Loucy (cell line): Measurements from ENCODE around the gene UBE3D.

Experiments
- CTCF ChIP-seq: fragments of 200-600 bp; sonication (generic); conservative IDR thresholded peaks from 2 replicates; pipeline ENCODE4 v1.5.1; 2014; ENCODE audit warnings: mild to moderate bottlenecking, antibody characterized with exemption, low read length
- EZH2phosphoT487 ChIP-seq: fragments of 200-600 bp; IDR thresholded peaks from 2 replicates; pipeline ENCODE4 v1.6.1; 2018; ENCODE audit warnings: antibody characterized with exemption, mild to moderate bottlenecking, moderate library complexity, borderline replicate concordance

GRCh38 chr6:82878812-82879211 lies 186.8 kb downstream of the UBE3D start:
- no peak for TF ChIP-seq EZH2phosphoT487
- TF ChIP-seq CTCF = no peak
